A673 (cell line): ENCODE results near the gene UMAD1.

Experiments
- EZH2 ChIP-seq: fragments of 200-600 bp; sonication (generic); IDR thresholded peaks from 2 replicates; pipeline ENCODE4 v1.6.1; 2017; ENCODE audit warnings: borderline replicate concordance, low read depth, mild to moderate bottlenecking, mixed read lengths, antibody characterized with exemption, low read length; ENCODE audit not compliant: poor library complexity, severe bottlenecking
- TF ChIP-seq, protein P1 (sequence below): fragments of 300-800, 200-600 bp; sonication (generic); conservative IDR thresholded peaks from 2 replicates; pipeline ENCODE4 v1.5.1; 2017; ENCODE audit warnings: low read depth, mild to moderate bottlenecking, antibody characterized with exemption, low read length, moderate library complexity, mixed read lengths

DNA sequence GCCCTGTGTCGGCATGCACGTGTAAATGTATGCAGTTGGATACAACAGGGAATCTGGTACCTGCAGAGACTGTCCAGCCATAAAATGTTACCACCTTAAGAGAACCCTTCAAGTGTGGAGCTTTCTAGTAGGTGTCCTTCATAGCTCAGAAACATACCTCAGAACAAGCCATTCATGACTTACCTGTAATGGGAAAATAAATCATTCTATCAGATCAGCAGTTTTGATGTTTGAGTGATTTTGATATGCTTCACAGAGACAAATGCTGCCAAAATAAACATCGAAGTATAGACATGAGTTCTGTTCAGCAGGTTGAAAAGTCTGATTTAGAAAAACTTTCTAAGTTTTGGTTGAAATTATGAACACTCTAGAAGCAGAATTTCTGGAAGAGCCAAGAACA lies 33.5 kb upstream of the UMAD1 start:
- TF ChIP-seq, protein P1, sequence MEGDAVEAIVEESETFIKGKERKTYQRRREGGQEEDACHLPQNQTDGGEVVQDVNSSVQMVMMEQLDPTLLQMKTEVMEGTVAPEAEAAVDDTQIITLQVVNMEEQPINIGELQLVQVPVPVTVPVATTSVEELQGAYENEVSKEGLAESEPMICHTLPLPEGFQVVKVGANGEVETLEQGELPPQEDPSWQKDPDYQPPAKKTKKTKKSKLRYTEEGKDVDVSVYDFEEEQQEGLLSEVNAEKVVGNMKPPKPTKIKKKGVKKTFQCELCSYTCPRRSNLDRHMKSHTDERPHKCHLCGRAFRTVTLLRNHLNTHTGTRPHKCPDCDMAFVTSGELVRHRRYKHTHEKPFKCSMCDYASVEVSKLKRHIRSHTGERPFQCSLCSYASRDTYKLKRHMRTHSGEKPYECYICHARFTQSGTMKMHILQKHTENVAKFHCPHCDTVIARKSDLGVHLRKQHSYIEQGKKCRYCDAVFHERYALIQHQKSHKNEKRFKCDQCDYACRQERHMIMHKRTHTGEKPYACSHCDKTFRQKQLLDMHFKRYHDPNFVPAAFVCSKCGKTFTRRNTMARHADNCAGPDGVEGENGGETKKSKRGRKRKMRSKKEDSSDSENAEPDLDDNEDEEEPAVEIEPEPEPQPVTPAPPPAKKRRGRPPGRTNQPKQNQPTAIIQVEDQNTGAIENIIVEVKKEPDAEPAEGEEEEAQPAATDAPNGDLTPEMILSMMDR: no peak
- TF ChIP-seq EZH2: no peak
